Measurements from ENCODE around the gene LAMTOR1. TPM values are rescaled to one million over a fixed set of nuclear protein-coding genes. Genes with fewer than 3 reads are reported as not detected.

Gene LAMTOR1
- total RNA-seq, 2 experiments from 2014 or later, result 61.8 to 64.1 TPM

DNA sequence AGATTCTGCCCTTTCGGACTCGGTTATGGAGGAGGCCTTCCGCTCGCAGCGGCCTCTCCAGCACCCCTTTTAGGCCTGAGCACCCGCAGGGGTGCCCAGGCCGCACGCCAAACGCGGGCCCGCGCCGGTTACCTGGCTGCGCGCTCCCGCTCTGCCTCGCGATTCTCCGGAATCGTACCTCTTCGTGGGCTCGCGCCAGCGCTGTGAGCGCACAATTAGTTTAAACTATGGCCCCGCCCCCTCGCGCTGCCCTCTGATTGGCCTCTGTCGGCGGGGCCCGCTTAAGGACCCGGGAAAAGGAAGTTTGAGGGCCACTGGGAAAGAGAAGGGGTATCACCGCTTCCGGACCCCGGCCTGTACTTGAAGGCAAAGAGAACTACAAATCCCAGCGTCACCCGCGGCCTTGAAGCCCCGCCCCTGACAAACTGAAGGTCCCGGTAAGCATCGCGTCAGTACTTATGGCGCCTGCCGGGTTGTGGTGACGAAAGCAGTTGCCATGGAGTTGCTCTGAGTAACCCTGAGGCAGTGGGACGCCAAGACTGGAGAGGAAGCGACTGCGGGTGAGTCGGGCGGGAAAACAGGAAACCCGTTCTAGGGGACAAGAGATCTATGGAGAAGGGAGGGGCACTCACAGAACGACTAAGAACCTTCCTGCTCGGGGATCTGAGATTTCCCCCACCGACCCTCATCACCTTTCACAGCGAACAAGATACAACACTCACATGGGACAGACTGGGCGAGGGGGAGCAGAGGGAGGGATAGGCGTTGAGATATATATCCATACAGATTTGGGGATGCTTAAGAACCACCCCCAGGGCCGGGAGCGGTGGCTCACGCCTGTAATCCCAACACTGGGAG is 22.5 kb downstream of the LAMTOR1 start, which contains the start of the genes LRRC51 and NUMA1:
TSS of gene LRRC51 (plus strand) at position 525 of the 858 bp plus-strand sequence. CDS start 8,234 bp downstream, outside the sequence.
TSS of gene NUMA1 (minus strand) at position 217 of the 858 bp plus-strand sequence. CDS start 44,599 bp downstream, outside the sequence.
- Histone ChIP-seq H3K79me2 (ENCODE audit: insufficient read depth, low read depth, low read length) (peaks cover 45% of the 10 kb centered on the region), H3K4me2 (ENCODE audit: low read length) (peak within 1 kb of the TSS; percentile 79), H3K4me3 (ENCODE audit: low read depth, low read length, poor library complexity, severe bottlenecking) (peak within 1 kb of the TSS; percentile 98), H3K9me3 (ENCODE audit: low read length) (no peaks in the 10 kb centered on the region), H3K4me1 (ENCODE audit: insufficient read depth, low read length, poor library complexity, severe bottlenecking) (peaks cover 40% of the 10 kb centered on the region), H3K9me2 (ENCODE audit: insufficient read depth, low read length) (no peaks in the 10 kb centered on the region), H3K27ac (ENCODE audit: low read depth, low read length, poor library complexity, severe bottlenecking) (peak within 1 kb of the TSS; percentile 62), H4K20me1 (ENCODE audit: insufficient read depth, low read length) (peaks cover 4% of the 10 kb centered on the region; the same call in 1 of the 2 replicates), H2AFZ (ENCODE audit: low read length) (peak within 1 kb of the TSS; percentile 79), H3K36me3 (ENCODE audit: insufficient read depth, low read length) (peaks cover 16% of the 10 kb centered on the region)
- DNase-seq (ENCODE audit: low spot score), result peak; percentile 99
- TF ChIP-seq, protein P1, sequence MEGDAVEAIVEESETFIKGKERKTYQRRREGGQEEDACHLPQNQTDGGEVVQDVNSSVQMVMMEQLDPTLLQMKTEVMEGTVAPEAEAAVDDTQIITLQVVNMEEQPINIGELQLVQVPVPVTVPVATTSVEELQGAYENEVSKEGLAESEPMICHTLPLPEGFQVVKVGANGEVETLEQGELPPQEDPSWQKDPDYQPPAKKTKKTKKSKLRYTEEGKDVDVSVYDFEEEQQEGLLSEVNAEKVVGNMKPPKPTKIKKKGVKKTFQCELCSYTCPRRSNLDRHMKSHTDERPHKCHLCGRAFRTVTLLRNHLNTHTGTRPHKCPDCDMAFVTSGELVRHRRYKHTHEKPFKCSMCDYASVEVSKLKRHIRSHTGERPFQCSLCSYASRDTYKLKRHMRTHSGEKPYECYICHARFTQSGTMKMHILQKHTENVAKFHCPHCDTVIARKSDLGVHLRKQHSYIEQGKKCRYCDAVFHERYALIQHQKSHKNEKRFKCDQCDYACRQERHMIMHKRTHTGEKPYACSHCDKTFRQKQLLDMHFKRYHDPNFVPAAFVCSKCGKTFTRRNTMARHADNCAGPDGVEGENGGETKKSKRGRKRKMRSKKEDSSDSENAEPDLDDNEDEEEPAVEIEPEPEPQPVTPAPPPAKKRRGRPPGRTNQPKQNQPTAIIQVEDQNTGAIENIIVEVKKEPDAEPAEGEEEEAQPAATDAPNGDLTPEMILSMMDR (conservative IDR thresholded peaks at IDR 0.05; ENCODE audit: low read length), result no peak
- TF ChIP-seq EZH2phosphoT487 (IDR thresholded peaks at IDR 0.05; ENCODE audit: borderline replicate concordance, low read depth, low read length), result no peak
- ChIA-PET CTCF (ENCODE audit: unreplicated experiment) (interaction anchor here (1.5 kb wide), 1 partner anchor 11 kb away, joined by 6 read pairs; no protein-coding TSS in a partner anchor), POLR2A (interaction anchor here (1.6 to 2.4 kb wide), 2 partner anchors 20 to 38 kb away, joined by 3 to 9 read pairs; no protein-coding TSS in a partner anchor)
- no TSS peak for BruUV-seq (replicated peaks)
- intact Hi-C loops (cut with micrococcal nuclease; ENCODE audit: unreplicated experiment), result loop anchor here (1.0 kb wide), 2 partner anchors 23 to 42 kb away; partner anchors contain the start of gene LAMTOR1

- no peaks in the 10 kb centered on the region for H3K9me2 ChIP-seq (ENCODE audit: insufficient read depth, low read length)
- H3K4me2 ChIP-seq (ENCODE audit: low read length), result peak overlapping the region; percentile 70
- peak overlapping the region; percentile 44; the same call in 1 of the 2 replicates for H2AFZ ChIP-seq (ENCODE audit: low read length)
- TF ChIP-seq, protein P1 (conservative IDR thresholded peaks at IDR 0.05; ENCODE audit: low read length), result no peak
- no peak for TF ChIP-seq EZH2phosphoT487 (IDR thresholded peaks at IDR 0.05; ENCODE audit: borderline replicate concordance, low read depth, low read length)
- peaks cover 21% of the 10 kb centered on the region for H3K36me3 ChIP-seq (ENCODE audit: insufficient read depth, low read length)
- H3K4me3 ChIP-seq (ENCODE audit: low read depth, low read length, poor library complexity, severe bottlenecking), result peak overlapping the region; percentile 98
- peaks cover 45% of the 10 kb centered on the region for H3K4me1 ChIP-seq (ENCODE audit: insufficient read depth, low read length, poor library complexity, severe bottlenecking)
- peak overlapping the region; percentile 62 for H3K27ac ChIP-seq (ENCODE audit: low read depth, low read length, poor library complexity, severe bottlenecking)
- no TSS peak for BruUV-seq (replicated peaks)
- POLR2A ChIA-PET, result interaction anchor here (0.7 to 2.4 kb wide), 2 partner anchors 20 to 37 kb away, joined by 6 to 9 read pairs; no protein-coding TSS in a partner anchor
- no peaks in the 10 kb centered on the region for H3K9me3 ChIP-seq (ENCODE audit: low read length)
- intact Hi-C loops (cut with micrococcal nuclease; ENCODE audit: unreplicated experiment), result loop anchor here (1.0 kb wide), 2 partner anchors 23 to 42 kb away; partner anchors contain the start of gene LAMTOR1
- peaks cover 4% of the 10 kb centered on the region; the same call in 1 of the 2 replicates for H4K20me1 ChIP-seq (ENCODE audit: insufficient read depth, low read length)
- H3K79me2 ChIP-seq (ENCODE audit: insufficient read depth, low read depth, low read length), result peaks cover 52% of the 10 kb centered on the region
- CTCF ChIA-PET (ENCODE audit: unreplicated experiment), result no interaction called here
- DNase-seq (ENCODE audit: low spot score), result peak; percentile 14
Measured at GRCh38 chr11:72079819-72080325, 23.2 kb downstream of the LAMTOR1 start.
